Measurements from ENCODE around the gene APBA1.

The APBA1 gene

DNA sequence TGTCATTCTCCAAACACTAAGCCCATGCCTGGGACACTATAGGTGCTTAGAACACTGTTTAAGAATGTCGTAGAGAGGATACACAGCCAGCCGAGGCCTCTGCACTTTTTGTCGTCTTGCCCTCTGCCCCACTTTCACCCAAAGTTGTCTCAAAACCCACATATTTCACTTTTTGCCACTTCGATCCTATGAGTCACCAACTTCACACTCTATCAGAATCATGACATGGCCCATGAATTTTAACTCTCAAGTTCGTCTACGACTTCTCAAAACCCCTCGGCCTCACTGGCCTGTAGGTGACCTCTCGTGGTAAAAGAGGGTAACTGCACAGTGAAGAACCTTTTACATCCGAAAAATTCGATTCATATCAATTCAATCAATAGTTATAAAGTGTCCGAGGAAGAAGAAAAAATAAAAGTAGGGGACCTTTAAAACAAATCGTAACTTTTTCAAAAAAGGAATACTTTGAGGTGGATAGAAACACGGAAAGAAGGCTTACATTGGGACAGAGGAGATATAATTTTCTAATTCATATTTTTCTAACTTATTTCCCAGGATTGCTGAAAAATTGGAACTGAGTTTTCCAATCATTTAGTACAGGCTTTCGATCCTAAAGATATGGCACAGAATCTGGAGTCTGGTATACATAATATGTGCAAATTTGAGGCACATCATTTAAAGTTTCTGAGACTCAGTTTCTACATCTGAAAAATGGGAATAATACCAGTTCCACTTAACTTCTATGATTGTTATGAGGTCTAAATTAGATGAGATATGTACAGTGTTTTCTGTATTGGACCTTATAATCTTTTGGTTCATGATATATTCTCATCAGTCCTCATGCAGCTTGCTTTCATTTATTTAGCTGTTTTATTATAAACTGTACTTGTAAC, 122.6 kb downstream of the APBA1 start:
- Mint-ChIP-seq H3K9me3 (no peaks in the 10 kb centered on the region), H3K27ac (no peak overlapping the region), H3K4me1 (peaks cover 5% of the 10 kb centered on the region), H3K36me3 (no peaks in the 10 kb centered on the region), H3K4me3 (no peak overlapping the region), H3K27me3 (peaks cover 14% of the 10 kb centered on the region)

DNA sequence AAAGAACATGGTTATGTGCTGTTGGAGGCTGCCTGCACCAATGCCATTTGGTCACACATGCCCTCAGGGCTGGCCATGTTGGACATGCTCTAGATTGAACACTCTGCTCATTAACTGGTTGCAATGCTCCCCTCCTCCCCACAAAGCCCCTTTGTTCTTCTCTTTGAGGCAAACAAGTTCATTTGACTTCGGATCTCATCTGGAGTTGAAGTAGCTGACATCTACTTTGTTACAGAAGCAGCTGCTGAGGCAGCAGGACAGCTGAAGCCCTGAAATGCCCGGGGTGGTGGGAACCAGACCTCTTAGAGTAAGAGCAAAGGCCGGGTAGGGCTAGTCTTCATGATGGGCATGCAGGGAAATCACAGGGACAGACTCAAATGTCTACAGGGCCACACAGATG, 123.5 kb downstream of the APBA1 start:
- no peaks in the 10 kb centered on the region for H3K36me3 Mint-ChIP-seq
- H3K27me3 Mint-ChIP-seq, result peaks cover 14% of the 10 kb centered on the region
- H3K4me1 Mint-ChIP-seq, result peaks cover 5% of the 10 kb centered on the region
- no peak overlapping the region for H3K27ac Mint-ChIP-seq
- H3K9me3 Mint-ChIP-seq, result no peaks in the 10 kb centered on the region
- H3K4me3 Mint-ChIP-seq, result no peak overlapping the region

DNA sequence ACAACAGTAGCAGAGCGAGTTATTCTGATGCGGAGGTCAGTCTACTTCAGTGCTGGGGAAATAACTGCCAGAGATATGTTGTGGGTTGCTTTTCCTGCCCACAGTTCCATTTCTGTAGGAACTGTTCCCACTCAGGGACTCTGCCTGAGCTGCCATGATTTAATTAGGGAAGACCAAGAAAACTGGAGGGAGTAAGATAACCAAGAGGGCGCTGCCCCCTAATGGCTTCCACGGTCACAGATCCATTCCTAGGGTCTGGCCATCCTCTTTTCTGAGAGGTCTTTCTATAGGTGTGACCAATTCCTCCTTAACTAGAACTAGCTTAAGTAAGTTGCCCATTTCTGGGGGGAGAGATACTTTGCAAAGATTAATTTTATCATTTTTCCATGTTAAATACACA, 125.9 kb downstream of the APBA1 start:
- H3K36me3 Mint-ChIP-seq, result no peaks in the 10 kb centered on the region
- H3K4me3 Mint-ChIP-seq, result no peak overlapping the region
- H3K27ac Mint-ChIP-seq, result no peak overlapping the region
- H3K27me3 Mint-ChIP-seq, result peaks cover 10% of the 10 kb centered on the region
- H3K4me1 Mint-ChIP-seq, result peaks cover 5% of the 10 kb centered on the region
- no peaks in the 10 kb centered on the region for H3K9me3 Mint-ChIP-seq

DNA sequence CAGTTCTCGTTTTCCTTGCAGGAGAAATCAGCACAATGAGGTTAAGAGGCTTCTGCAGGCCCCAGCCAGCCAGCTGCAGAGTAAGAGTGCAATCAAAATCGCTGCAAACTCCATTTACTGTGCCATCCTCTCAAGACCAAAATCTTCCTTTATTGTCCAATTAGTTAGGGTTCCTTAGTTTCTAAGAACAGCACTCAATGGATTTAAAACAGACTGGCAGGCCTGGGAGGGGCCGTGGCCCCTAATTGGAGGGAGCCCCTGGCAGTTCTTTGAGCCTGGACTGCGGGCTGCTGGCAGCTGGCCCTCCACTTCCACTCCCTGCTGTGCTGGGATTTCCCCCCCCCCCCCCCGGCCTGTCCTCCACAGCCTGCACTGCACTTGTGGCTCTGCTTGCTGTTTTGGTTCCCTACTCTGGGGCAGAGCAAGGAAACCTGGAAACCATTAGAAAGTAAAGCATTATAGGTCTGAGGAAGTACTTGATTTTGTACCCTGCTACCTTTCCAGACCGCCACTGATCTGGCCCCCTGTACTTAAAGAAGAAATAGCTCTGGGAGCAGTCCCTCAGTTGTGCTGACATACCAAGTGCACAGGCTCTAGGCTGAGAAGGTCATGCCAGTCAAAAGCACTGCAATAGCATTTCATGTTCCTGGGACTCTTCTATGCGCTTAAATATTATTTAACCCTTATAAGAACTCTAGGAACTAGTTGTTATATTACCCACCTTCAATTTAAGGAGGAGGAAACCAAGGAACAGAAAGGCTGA, 129.0 kb downstream of the APBA1 start:
- H3K27me3 Mint-ChIP-seq, result no peaks in the 10 kb centered on the region
- no peaks in the 10 kb centered on the region for H3K4me1 Mint-ChIP-seq
- no peaks in the 10 kb centered on the region for H3K36me3 Mint-ChIP-seq
- no peak overlapping the region for H3K4me3 Mint-ChIP-seq
- H3K9me3 Mint-ChIP-seq, result no peaks in the 10 kb centered on the region
- no peak overlapping the region for H3K27ac Mint-ChIP-seq

DNA sequence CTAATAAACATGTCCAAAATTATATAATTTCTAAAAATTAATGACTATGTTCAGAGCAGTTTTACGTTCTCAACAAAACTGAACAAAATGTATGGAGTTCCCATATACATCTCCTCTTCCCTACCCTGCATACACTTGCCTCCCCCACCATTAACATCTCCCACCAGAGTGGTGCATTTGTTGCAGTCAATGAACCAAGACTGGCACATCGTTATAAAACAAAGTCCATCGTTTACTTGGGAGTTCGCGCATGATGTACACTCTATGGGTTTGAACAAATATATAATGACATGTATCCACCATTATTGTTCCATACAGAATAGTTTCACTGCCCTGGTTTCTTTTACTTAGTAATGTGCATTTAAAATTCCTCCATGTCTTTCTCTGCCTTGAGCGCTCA, 130.1 kb downstream of the APBA1 start:
- no peaks in the 10 kb centered on the region for H3K9me3 Mint-ChIP-seq
- no peak overlapping the region for H3K27ac Mint-ChIP-seq
- no peaks in the 10 kb centered on the region for H3K4me1 Mint-ChIP-seq
- H3K36me3 Mint-ChIP-seq, result no peaks in the 10 kb centered on the region
- no peaks in the 10 kb centered on the region for H3K27me3 Mint-ChIP-seq
- H3K4me3 Mint-ChIP-seq, result no peak overlapping the region

DNA sequence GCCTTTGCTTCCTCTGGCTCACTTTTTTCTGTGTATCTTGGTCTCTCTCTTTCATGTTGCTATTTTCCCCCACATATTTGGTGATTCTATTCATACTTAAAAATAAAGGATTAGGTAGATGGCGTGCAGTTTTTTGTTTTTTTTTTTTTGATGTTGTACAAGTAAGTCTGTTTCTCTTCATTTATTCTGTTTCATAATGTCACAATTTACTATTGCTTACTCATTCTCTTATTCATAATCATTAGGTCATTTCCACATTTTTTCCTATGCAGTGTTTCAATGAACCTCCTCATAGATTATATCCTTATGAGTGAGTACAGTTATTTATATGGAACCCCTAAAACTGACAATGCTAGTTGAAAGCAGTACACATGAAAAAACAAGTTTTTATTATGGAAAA, 136.3 kb downstream of the APBA1 start:
- Mint-ChIP-seq H3K27ac (no peak overlapping the region), H3K36me3 (no peaks in the 10 kb centered on the region), H3K4me1 (no peaks in the 10 kb centered on the region), H3K4me3 (no peak overlapping the region), H3K9me3 (no peaks in the 10 kb centered on the region), H3K27me3 (no peaks in the 10 kb centered on the region)

DNA sequence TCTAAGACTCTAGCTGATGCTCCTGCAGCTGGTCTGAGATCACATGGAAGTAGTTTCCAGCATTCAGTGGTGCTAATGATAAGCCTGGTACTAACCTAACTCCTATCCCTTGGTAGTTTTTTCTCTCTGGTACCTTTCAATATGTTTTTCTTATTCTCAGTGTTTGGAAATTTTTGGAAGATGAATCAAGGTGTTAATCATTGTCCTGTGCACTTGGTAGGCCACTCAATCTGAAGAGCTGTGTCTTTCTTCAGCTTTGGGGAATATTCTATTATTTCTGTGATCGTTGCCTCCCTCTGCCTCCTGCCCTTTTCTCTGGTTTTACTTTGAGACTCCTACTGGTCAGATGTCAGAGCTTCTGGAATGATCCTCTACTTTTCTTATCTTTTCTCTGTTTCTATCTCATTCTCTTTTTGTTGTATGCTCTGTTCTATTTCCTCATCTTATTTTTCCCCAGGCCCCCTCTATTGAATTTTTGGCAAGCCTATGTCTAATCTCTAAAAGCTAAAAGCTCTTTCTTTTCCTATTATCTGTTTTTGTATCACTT, 136.8 kb downstream of the APBA1 start:
- H3K36me3 Mint-ChIP-seq, result no peaks in the 10 kb centered on the region
- H3K9me3 Mint-ChIP-seq, result no peaks in the 10 kb centered on the region
- no peaks in the 10 kb centered on the region for H3K27me3 Mint-ChIP-seq
- H3K27ac Mint-ChIP-seq, result no peak overlapping the region
- no peaks in the 10 kb centered on the region for H3K4me1 Mint-ChIP-seq
- no peak overlapping the region for H3K4me3 Mint-ChIP-seq

DNA sequence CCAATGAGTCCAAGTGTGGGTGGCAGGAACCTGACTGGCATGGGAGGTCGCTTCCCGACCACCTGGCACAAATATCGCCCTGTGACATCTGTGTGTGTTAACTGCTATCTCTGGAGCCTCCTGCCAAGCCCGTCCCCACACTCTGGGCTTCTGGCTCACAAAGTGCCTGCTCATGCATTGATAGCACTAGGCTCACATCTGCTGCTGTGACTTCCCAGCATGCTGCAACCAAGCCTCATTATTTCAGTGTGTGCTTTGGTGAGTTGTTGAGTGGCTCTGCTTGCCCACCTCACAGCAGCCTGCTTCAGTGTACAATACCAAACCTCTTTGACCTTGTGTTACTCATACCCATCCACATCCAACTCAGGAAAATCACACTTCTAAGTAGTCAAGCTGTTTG, 139.8 kb downstream of the APBA1 start:
- no peak overlapping the region for H3K27ac Mint-ChIP-seq

DNA sequence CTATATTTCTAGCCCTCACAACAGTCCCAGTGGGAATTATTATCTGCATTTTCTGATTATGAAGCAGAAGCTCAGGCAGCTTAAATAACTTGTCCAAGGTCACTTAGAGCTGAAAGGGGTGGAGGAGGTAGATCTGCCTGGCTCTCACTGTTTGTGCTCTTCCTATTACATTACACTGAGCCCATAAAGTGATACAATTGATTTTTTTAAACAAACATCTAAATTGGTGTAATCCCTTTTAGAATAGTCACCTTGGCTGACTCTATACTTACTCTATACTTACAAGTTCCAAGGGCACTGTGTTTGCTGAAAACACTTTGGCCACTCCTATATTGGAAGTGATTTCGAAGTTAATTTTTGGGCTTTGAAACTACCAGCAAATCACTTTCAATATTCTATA, 144.7 kb downstream of the APBA1 start:
- Mint-ChIP-seq H3K4me3 (no peak overlapping the region), H3K9me3 (no peaks in the 10 kb centered on the region), H3K27me3 (no peaks in the 10 kb centered on the region), H3K4me1 (no peaks in the 10 kb centered on the region), H3K36me3 (no peaks in the 10 kb centered on the region), H3K27ac (no peak overlapping the region)

More for the DNA sequence above, 139.8 kb downstream of the APBA1 start:
- Mint-ChIP-seq H3K4me1 (no peaks in the 10 kb centered on the region), H3K36me3 (no peaks in the 10 kb centered on the region), H3K4me3 (no peak overlapping the region), H3K9me3 (no peaks in the 10 kb centered on the region), H3K27me3 (no peaks in the 10 kb centered on the region)

DNA sequence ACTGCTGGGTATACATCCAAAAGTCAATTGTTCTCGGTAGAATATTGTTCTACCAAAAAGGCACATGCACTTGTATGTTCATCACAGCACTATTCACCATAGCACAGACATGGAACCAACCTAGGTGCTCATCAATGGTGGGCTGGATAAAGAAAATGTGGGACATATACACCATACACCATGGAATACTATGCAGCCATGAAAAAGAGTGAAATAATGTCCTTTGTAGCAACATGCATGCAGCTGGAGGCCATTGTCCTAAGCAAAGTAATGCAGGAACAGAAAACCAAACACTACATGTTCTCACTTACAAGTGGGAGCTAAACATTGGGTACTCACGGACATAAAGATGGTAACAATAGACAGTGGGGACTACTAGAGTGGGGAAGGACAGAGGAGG, 145.5 kb downstream of the APBA1 start:
- no peaks in the 10 kb centered on the region for H3K9me3 Mint-ChIP-seq

DNA sequence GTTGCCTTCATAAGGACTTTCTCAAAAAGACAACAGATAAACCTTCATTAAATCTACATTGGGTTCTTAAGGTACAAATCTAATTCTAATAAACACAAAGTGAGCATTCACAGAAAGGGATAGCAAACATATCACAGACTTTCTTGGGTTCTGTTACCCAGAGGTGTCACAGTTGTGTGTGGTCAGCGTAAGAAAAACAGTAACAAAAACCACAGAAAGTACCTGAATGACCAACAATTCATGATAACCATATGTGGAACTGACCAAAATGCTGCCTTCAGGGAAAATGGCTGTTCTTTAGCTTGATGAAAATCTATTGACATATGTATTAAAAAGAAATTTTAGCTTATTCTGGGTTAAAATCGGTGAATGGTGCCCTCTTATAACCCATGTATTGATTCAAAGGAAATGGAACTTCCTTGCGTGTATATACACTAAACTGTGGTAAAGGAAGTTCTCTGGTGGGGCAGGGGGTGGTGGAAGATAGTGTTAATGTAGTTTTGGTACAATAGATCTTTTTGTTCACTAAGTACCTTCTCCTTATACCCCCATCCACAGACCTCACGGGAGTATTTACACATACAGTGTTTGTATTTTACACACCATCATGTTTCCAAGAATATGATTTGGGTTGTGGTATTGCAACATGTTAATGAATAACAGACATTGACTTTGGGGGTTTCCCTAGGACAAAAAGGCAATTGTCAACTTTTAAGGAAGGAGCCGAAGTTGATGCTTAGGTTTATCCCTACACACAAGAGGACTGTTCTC, 152.5 kb downstream of the APBA1 start:
- H3K27me3 Mint-ChIP-seq, result no peaks in the 10 kb centered on the region
- peaks cover 7% of the 10 kb centered on the region for H3K9me3 Mint-ChIP-seq
- peaks cover 3% of the 10 kb centered on the region for H3K4me1 Mint-ChIP-seq
- H3K36me3 Mint-ChIP-seq, result no peaks in the 10 kb centered on the region
- no peak overlapping the region for H3K27ac Mint-ChIP-seq
- no peak overlapping the region for H3K4me3 Mint-ChIP-seq

More for the DNA sequence above, 145.5 kb downstream of the APBA1 start:
- H3K36me3 Mint-ChIP-seq, result no peaks in the 10 kb centered on the region
- no peaks in the 10 kb centered on the region for H3K27me3 Mint-ChIP-seq
- H3K4me1 Mint-ChIP-seq, result no peaks in the 10 kb centered on the region
- H3K4me3 Mint-ChIP-seq, result no peak overlapping the region
- no peak overlapping the region for H3K27ac Mint-ChIP-seq

DNA sequence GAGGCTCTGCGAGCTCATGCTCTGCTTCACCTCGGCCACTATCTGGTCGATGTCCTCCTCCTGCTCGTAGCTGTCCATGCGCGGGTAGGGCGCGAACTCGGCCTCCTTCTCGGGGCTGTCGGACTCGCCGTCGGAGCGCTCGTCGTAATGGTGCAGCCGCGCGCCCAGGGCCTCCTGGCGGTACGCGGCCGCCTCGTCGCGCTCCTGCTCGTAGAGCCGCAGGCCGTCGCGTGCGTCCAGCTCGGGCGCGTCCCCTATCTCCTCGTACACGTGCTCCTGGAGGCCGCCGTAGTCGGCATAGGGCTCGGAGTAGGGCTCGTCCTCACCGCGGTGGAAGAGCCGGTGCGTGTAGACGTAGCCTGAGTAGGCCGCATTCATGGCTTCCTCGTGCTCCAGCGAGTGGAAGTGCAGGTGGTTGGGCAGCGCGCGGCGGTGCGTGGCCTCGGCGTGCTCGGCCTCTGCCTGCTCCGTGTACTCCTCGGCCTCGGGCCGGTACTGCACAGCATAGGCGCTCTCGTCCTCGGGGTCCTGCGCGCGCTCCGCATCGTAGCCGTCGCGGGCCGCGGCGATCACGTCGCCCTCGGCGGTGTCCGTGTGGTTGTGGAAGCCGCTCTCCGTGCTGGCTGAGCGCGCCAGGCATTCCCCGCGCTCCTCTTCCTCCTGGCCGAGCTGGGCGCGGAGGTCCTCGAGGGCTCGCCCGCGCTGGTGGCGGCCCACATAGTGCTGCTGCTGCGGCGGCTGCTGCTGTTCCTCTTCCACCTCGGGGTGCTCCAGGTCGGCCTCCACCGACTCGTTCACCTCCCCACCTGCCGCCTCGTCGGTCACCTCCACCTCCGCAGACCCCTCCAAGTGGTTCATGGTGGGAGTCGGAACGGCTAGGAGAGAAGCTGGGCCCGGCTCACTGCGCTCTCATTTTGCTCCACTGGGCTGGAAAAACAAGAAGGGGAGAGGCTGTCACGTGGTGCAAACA, 155.5 kb downstream of the APBA1 start:
- no peak overlapping the region for H3K4me3 Mint-ChIP-seq
- no peak overlapping the region for H3K27ac Mint-ChIP-seq
- no peaks in the 10 kb centered on the region for H3K36me3 Mint-ChIP-seq
- H3K27me3 Mint-ChIP-seq, result no peaks in the 10 kb centered on the region
- peaks cover 3% of the 10 kb centered on the region for H3K4me1 Mint-ChIP-seq
- H3K9me3 Mint-ChIP-seq, result peaks cover 7% of the 10 kb centered on the region

DNA sequence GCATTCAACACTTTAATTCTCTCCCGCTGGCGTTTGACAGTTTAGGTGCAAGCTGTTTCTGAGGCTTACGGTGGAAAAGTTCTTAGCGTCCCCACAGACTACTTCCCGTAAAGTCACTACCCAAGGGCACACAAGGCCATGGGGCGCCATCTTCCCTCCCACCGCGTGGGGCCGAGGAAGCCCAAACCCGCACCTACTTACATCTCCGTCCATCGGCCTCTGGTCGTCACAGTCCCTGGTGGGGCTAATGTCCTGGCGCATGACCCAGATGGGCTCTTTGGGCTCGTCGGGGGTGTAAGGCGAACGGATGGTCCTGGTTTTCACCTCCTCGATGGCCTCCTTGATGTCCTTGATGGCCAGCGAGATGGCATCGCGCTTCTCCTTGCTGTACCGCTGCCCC, 156.4 kb downstream of the APBA1 start:
- Mint-ChIP-seq H3K9me3 (peaks cover 7% of the 10 kb centered on the region), H3K4me1 (peaks cover 3% of the 10 kb centered on the region), H3K27ac (no peak overlapping the region), H3K27me3 (no peaks in the 10 kb centered on the region), H3K4me3 (no peak overlapping the region), H3K36me3 (no peaks in the 10 kb centered on the region)

DNA sequence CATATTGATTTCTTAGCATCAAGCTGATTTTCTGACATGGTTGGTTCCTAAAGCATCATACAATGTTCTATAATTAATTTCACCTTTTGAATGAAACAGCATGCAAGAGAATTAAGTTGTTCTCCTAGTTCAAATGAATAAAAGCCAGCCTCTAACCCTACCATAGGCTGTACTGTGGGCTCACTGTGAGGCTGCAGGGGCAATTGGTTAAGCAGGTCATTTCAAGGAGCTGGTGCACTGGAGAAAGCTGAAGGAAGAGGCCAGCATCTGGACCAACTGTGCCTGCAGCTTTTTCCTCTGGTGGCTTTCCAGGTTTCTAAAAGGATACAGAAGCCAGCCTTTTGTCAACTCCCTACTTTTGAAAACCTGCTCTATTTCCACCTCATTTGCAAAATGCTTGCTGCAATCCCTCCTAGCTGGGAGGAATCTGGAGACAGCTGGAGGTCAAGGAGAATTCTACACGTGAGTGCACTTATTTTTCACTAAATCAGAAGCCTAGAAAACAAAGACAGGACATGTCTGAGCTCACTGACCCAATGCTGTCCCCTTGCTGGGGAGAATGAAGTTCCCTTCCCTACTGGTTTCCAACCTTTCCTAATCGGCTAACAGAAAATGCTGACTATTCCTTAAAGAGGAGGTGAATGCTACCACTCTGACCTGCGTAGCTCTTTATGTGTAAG, 158.9 kb downstream of the APBA1 start:
- H3K27ac Mint-ChIP-seq, result no peak overlapping the region
- no peaks in the 10 kb centered on the region for H3K27me3 Mint-ChIP-seq
- H3K36me3 Mint-ChIP-seq, result no peaks in the 10 kb centered on the region
- H3K4me1 Mint-ChIP-seq, result no peaks in the 10 kb centered on the region
- peaks cover 7% of the 10 kb centered on the region for H3K9me3 Mint-ChIP-seq
- H3K4me3 Mint-ChIP-seq, result no peak overlapping the region

Measured in activated naive CD4-positive, alpha-beta T cell treated with anti-CD3 and anti-CD28 coated beads, Interleukin-2, amount 50 U/mL, for 24 hours (primary cell).